H1 (cell line): ENCODE results near the gene IRF2BP2. TPM values are rescaled to one million over a fixed set of nuclear protein-coding genes. Genes with fewer than 3 reads are reported as not detected.

Source experiments
- KDM4A ChIP-seq: IDR thresholded peaks from one replicate; pipeline ENCODE4 v1.7.1; 2012; ENCODE audit warnings: low read depth, mild to moderate bottlenecking, moderate library complexity, low read length, inconsistent platforms; ENCODE audit not compliant: severe bottlenecking
- polyA plus RNA-seq, 7 experiments: library from polyadenylated mRNA; depleted of rRNA in 3 of 7; stranded (reverse) in 5 of 7; unstranded in 2 of 7; fragments of >200 nt in 5 of 7; fragments of 200-250 nt in 2 of 7; gene quantifications; 1 replicate in 5 of 7; 2 replicates in 1 of 7; 4 replicates in 1 of 7; pipeline versions ENCODE4 v1.2.1 to v1.2.3, GENCODE V29; 2011 to 2013; ENCODE audit warnings: missing spikeins in 2 of 7, mixed read lengths in 2 of 7
- total RNA-seq: library from RNA; stranded (reverse); fragmentation: NEBNext Ultra II Directional; extraction: Animal tissue kit (Norgen Biotek cat#: 25700); gene quantifications from 2 replicates; pipeline ENCODE4 v1.2.1, GENCODE V29; 2021

IRF2BP2 gene
- total and polyA plus RNA-seq, 2 of the 8 experiments (the other 6 are each of a cell fraction or from before 2014, with no cell fraction given), result 24.9 to 67.5 TPM

- TF ChIP-seq KDM4A, result no peak
These were observed 27.2 kb downstream of the IRF2BP2 start (continued) for GRCh38 chr1:234582681-234583301.
